Omental fat pad (tissue), 4 donors: Measurements from ENCODE around the gene EBF3. TPM values are rescaled to one million over a fixed set of nuclear protein-coding genes. Genes with fewer than 3 reads are reported as not detected.

Experiments
- ATAC-seq: fragments of 150-250 bp; one replicate; pipeline ENCODE4 v1.9.1; 2016; ENCODE audit warnings: mild to moderate bottlenecking, moderate library complexity; ENCODE audit not compliant: low FRiP score
- DNase-seq: peaks from one replicate; pipeline ENCODE4 v3.0.0-alpha.2; 2019; ENCODE audit warnings: low spot score
- total RNA-seq, 4 donors: library from RNA; depleted of rRNA; stranded (reverse); fragments of >200 nt; gene quantifications; one replicate each; pipeline ENCODE4 v1.1.0, GENCODE V29; 2016
- TF ChIP-seq, protein P1 (sequence below), 3 donors: fragments of 450-650 bp; IDR thresholded peaks; one replicate each; pipeline ENCODE4 v1.5.1; 2016 to 2017; ENCODE audit warnings: antibody characterized with exemption in 3 of 3, mild to moderate bottlenecking in 3 of 3, moderate library complexity in 2 of 3

EBF3 gene
- total RNA-seq, 4 donors from 2014 or later, result 4.0 to 50.8 (median 18.8) TPM

DNA sequence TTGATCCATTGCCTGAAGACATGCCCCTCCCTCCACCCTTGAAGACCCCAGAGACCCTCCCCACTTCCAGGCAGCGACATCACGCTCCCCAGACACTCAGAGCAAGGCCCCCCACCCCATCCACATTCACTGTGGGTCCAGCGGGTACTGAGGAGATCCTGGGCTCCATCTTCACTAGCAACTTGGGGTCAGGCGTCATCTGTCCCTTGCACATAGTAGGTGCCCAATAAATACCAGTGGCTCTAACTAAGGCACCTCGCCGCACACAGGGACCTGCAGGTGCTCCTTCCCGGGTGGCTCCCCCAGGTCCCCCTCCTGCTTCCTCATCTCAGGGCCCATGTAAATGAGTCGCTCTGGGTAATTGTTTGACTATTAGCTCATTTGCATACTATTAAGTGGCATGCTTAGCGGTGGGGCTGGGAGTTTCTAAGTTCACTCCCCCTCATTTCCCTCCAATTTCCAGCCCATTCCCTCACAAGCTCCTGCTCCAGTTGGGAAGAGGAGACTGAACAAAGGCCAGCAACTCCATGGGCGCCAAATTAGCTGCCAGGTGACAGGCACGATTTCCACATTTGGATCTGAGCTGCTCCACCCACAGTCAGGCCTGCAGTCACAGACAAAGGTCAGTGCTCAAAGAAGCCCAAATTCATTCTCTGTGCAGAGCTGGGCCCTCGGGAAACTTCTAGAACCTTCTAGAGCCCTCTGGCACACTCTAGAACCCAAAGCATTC, 29.7 kb downstream of the EBF3 start:
- ATAC-seq (no peak), DNase-seq (no peak)
- TF ChIP-seq, protein P1, sequence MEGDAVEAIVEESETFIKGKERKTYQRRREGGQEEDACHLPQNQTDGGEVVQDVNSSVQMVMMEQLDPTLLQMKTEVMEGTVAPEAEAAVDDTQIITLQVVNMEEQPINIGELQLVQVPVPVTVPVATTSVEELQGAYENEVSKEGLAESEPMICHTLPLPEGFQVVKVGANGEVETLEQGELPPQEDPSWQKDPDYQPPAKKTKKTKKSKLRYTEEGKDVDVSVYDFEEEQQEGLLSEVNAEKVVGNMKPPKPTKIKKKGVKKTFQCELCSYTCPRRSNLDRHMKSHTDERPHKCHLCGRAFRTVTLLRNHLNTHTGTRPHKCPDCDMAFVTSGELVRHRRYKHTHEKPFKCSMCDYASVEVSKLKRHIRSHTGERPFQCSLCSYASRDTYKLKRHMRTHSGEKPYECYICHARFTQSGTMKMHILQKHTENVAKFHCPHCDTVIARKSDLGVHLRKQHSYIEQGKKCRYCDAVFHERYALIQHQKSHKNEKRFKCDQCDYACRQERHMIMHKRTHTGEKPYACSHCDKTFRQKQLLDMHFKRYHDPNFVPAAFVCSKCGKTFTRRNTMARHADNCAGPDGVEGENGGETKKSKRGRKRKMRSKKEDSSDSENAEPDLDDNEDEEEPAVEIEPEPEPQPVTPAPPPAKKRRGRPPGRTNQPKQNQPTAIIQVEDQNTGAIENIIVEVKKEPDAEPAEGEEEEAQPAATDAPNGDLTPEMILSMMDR (IDR thresholded peaks at IDR 0.05), result no peak

DNA sequence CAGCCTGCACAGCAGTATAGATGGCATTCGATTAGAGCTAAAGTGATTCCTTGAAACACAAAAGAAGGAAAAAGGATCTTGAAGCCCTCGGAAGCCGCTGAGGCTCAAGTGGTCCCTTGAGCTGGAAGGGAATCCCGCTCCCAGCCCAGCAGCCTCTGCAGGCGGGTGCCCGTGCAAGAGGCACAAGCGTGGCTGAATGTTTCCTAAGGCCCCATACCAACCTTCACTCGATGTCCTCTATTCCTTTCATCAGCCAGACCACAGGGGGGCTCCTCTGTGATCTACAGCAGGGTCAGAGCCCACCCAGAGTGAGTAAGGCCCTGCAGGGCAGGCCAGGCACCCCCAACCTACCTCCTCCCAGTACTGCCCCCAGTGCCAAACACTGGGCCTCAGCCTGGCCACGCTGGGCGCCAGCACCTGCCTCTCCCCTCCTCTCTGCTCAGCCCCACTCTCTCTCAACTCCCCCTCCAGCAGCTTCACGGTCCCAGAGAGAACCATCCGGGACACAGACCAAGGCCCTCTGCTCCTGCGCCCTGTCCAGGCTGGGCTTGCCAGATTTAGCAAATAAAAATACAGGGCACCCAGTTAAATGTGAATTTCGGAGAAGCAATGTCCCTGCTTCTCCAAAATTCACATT, 30.5 kb downstream of the EBF3 start:
- TF ChIP-seq, protein P1 (IDR thresholded peaks at IDR 0.05), result no peak
- no peak for DNase-seq
- ATAC-seq, result no peak

GRCh38 chr10:129932751-129933433, 31.2 kb downstream of the EBF3 start:
- no peak for DNase-seq
- TF ChIP-seq, protein P1 (IDR thresholded peaks at IDR 0.05), result no peak
- ATAC-seq, result no peak

DNA sequence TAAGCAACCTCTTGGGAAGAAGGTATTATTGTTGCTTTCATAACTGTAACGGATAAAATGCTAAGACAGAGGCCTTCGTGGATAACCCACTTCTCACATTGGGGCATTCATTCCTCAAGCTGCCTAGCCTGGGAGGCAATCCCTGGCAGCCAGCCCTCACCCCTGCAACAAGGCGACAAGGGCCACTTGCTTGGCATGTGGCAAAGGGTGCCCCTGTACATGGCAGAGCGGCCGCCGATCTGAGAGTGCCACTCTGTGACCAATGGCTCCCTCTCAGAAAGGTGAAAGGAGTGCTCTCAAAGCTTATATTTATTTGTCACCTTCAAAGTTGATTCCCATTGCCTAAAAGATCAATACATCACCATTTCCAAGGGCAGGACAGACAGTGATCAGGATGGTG, 31.9 kb downstream of the EBF3 start:
- no peak for DNase-seq
- TF ChIP-seq, protein P1 (IDR thresholded peaks at IDR 0.05), result no peak
- ATAC-seq, result no peak

- ATAC-seq (no peak), DNase-seq (no peak)
- TF ChIP-seq, protein P1 (IDR thresholded peaks at IDR 0.05), result no peak
Observed at GRCh38 chr10:129929343-129930292, 34.5 kb downstream of the EBF3 start.

DNA sequence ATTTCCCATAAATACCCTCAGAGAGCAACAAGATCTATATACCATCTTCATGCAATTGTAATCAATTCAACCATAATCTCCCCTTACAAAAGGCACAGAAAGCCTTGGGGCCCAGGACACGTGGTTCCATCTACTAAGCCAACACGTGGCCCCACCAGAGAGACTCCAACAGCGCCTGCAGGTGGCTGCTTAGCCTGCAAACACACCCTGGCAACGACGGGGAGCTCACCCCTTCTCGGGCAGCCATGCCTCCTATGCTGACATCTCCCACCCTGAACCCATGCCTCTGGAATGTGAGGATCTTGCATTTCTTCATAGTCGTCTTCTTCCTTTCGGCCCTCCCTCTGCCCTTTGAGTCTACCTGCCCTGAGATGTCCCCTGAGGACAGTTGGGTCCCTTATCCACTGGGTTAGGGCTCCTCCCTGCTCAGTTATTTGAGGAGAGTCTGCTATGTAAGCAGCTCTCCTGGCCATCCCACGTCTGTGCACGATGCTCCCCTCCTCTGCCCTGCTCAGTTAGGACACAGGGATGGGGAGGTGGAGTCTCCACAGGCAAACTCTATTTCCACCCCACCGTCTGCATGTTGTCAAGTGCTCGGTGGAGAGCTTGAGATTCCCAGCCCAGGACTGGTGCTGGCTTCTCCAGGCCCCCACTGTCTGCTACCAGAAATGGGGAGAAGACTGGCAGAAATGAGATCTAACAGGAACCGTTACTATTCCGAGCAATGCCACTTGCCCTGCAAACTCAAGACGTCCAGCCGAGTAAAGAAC, 36.5 kb downstream of the EBF3 start:
- ATAC-seq (no peak), DNase-seq (no peak)
- TF ChIP-seq, protein P1 (IDR thresholded peaks at IDR 0.05), result no peak
